Measurements from ENCODE around the gene PWWP2A. TPM values are rescaled to one million over a fixed set of nuclear protein-coding genes. Genes with fewer than 3 reads are reported as not detected.
"Not testable (repeated sequence)": the region's sequence is repeated elsewhere in the genome, so short reads cannot be mapped to it uniquely, and the experiment has no call there.

The PWWP2A gene
- 1 to 10 TPM; 4.8 to 5.4 TPM for polyA plus RNA-seq

- Histone ChIP-seq H3K9me3 (ENCODE audit: control insufficient read depth in 2 of 2, insufficient read depth in 1 of 2, low read depth in 1 of 2, low read length in 1 of 2) (no peaks in the 10 kb centered on the region), H3K4me1 (ENCODE audit: control insufficient read depth in 2 of 2, insufficient read depth in 2 of 2, low read length in 1 of 2) (peaks cover 2 to 3% of the 10 kb centered on the region in 2 donors), H3K27me3 (ENCODE audit: control insufficient read depth in 1 of 2, insufficient read depth in 2 of 2, low read length in 2 of 2) (no peaks in the 10 kb centered on the region), H3K36me3 (ENCODE audit: control insufficient read depth in 2 of 2, insufficient read depth in 2 of 2, low read length in 1 of 2) (peaks cover 0 to 3% of the 10 kb centered on the region in 2 donors), H3K27ac (ENCODE audit: low read depth in 2 of 2, low read length in 1 of 2) (peak within 1 kb of the TSS; percentile 86 to 93), H3K4me3 (ENCODE audit: low read depth in 1 of 2, low read length in 2 of 2) (peak within 1 kb of the TSS; percentile 86 to 98)
- WGBS, 2 donors = 1% methylated on average over 47 to 55 of the region's 55 CpGs
These were observed at the start of gene PWWP2A for GRCh38 chr5:160119142-160119904. TSS of gene PWWP2A (minus strand) at chr5:160119450. CDS start at chr5:160119388, 62 bp downstream.

GRCh38 chr5:160167624-160168165 is 48.4 kb upstream of the PWWP2A start:
- 61 to 71% methylated on average over 3 of the region's 3 CpGs for WGBS, 2 donors
- H3K9me3 ChIP-seq (ENCODE audit: control insufficient read depth in 2 of 2, insufficient read depth in 1 of 2, low read depth in 1 of 2, low read length in 1 of 2) = no peaks in the 10 kb centered on the region

GRCh38 chr5:160166973-160167623 is 47.8 kb upstream of the PWWP2A start:
- Histone ChIP-seq H3K27me3 (ENCODE audit: control insufficient read depth in 1 of 2, insufficient read depth in 2 of 2, low read length in 2 of 2) (no peaks in the 10 kb centered on the region), H3K27ac (ENCODE audit: low read depth in 2 of 2, low read length in 1 of 2) (no peak overlapping the region), H3K36me3 (ENCODE audit: control insufficient read depth in 2 of 2, insufficient read depth in 2 of 2, low read length in 1 of 2) (no peaks in the 10 kb centered on the region), H3K4me3 (ENCODE audit: low read depth in 1 of 2, low read length in 2 of 2) (no peak overlapping the region), H3K4me1 (ENCODE audit: control insufficient read depth in 2 of 2, insufficient read depth in 2 of 2, low read length in 1 of 2) (no peaks in the 10 kb centered on the region), H3K9me3 (ENCODE audit: control insufficient read depth in 2 of 2, insufficient read depth in 1 of 2, low read depth in 1 of 2, low read length in 1 of 2) (no peaks in the 10 kb centered on the region)
- WGBS, 2 donors = 65 to 73% methylated on average over 10 of the region's 10 CpGs

More at GRCh38 chr5:160167624-160168165, 48.4 kb upstream of the PWWP2A start:
- H3K4me1 ChIP-seq (ENCODE audit: control insufficient read depth in 2 of 2, insufficient read depth in 2 of 2, low read length in 1 of 2) = no peaks in the 10 kb centered on the region
- no peaks in the 10 kb centered on the region for H3K27me3 ChIP-seq (ENCODE audit: control insufficient read depth in 1 of 2, insufficient read depth in 2 of 2, low read length in 2 of 2)
- H3K36me3 ChIP-seq (ENCODE audit: control insufficient read depth in 2 of 2, insufficient read depth in 2 of 2, low read length in 1 of 2) = no peaks in the 10 kb centered on the region
- H3K27ac ChIP-seq (ENCODE audit: low read depth in 2 of 2, low read length in 1 of 2) = no peak overlapping the region
- H3K4me3 ChIP-seq (ENCODE audit: low read depth in 1 of 2, low read length in 2 of 2) = no peak overlapping the region

GRCh38 chr5:160166069-160166972 is 47.1 kb upstream of the PWWP2A start:
- no peak overlapping the region for H3K27ac ChIP-seq (ENCODE audit: low read depth in 2 of 2, low read length in 1 of 2)
- no peaks in the 10 kb centered on the region for H3K9me3 ChIP-seq (ENCODE audit: control insufficient read depth in 2 of 2, insufficient read depth in 1 of 2, low read depth in 1 of 2, low read length in 1 of 2)
- WGBS, 2 donors = 71 to 78% methylated on average over 5 of the region's 5 CpGs
- H3K36me3 ChIP-seq (ENCODE audit: control insufficient read depth in 2 of 2, insufficient read depth in 2 of 2, low read length in 1 of 2) = no peaks in the 10 kb centered on the region
- no peaks in the 10 kb centered on the region for H3K4me1 ChIP-seq (ENCODE audit: control insufficient read depth in 2 of 2, insufficient read depth in 2 of 2, low read length in 1 of 2)
- H3K4me3 ChIP-seq (ENCODE audit: low read depth in 1 of 2, low read length in 2 of 2) = no peak overlapping the region
- H3K27me3 ChIP-seq (ENCODE audit: control insufficient read depth in 1 of 2, insufficient read depth in 2 of 2, low read length in 2 of 2) = no peaks in the 10 kb centered on the region

- 45 to 54% methylated on average over 15 of the region's 15 CpGs for WGBS, 2 donors
- H3K36me3 ChIP-seq (ENCODE audit: control insufficient read depth in 2 of 2, insufficient read depth in 2 of 2, low read length in 1 of 2) = no peaks in the 10 kb centered on the region
- no peaks in the 10 kb centered on the region for H3K27me3 ChIP-seq (ENCODE audit: control insufficient read depth in 1 of 2, insufficient read depth in 2 of 2, low read length in 2 of 2)
- peak overlapping the region; percentile 58 to 61 for H3K27ac ChIP-seq (ENCODE audit: low read depth in 2 of 2, low read length in 1 of 2)
- H3K4me3 ChIP-seq (ENCODE audit: low read depth in 1 of 2, low read length in 2 of 2) = no peak overlapping the region
- H3K9me3 ChIP-seq (ENCODE audit: control insufficient read depth in 2 of 2, insufficient read depth in 1 of 2, low read depth in 1 of 2, low read length in 1 of 2) = no peaks in the 10 kb centered on the region
- H3K4me1 ChIP-seq (ENCODE audit: control insufficient read depth in 2 of 2, insufficient read depth in 2 of 2, low read length in 1 of 2) = no peaks in the 10 kb centered on the region
These were observed 46.2 kb upstream of the PWWP2A start for GRCh38 chr5:160165137-160166068.

- 95 to 97% methylated on average over 7 of the region's 7 CpGs for WGBS, 2 donors
- no peak overlapping the region for H3K4me3 ChIP-seq (ENCODE audit: low read depth in 1 of 2, low read length in 2 of 2)
These were observed 43.7 kb upstream of the PWWP2A start for GRCh38 chr5:160162910-160163309.

GRCh38 chr5:160161626-160162025 is 42.4 kb upstream of the PWWP2A start:
- no peaks in the 10 kb centered on the region for H3K9me3 ChIP-seq (ENCODE audit: control insufficient read depth in 2 of 2, insufficient read depth in 1 of 2, low read depth in 1 of 2, low read length in 1 of 2)
- H3K4me3 ChIP-seq (ENCODE audit: low read depth in 1 of 2, low read length in 2 of 2) = no peak overlapping the region
- H3K27ac ChIP-seq (ENCODE audit: low read depth in 2 of 2, low read length in 1 of 2) = no peak overlapping the region
- H3K4me1 ChIP-seq (ENCODE audit: control insufficient read depth in 2 of 2, insufficient read depth in 2 of 2, low read length in 1 of 2) = no peaks in the 10 kb centered on the region
- H3K36me3 ChIP-seq (ENCODE audit: control insufficient read depth in 2 of 2, insufficient read depth in 2 of 2, low read length in 1 of 2) = no peaks in the 10 kb centered on the region
- H3K27me3 ChIP-seq (ENCODE audit: control insufficient read depth in 1 of 2, insufficient read depth in 2 of 2, low read length in 2 of 2) = no peaks in the 10 kb centered on the region
- 76 to 86% methylated on average over 6 of the region's 6 CpGs for WGBS, 2 donors

More at GRCh38 chr5:160162910-160163309, 43.7 kb upstream of the PWWP2A start:
- Histone ChIP-seq H3K27me3 (ENCODE audit: control insufficient read depth in 1 of 2, insufficient read depth in 2 of 2, low read length in 2 of 2) (no peaks in the 10 kb centered on the region), H3K36me3 (ENCODE audit: control insufficient read depth in 2 of 2, insufficient read depth in 2 of 2, low read length in 1 of 2) (no peaks in the 10 kb centered on the region), H3K4me1 (ENCODE audit: control insufficient read depth in 2 of 2, insufficient read depth in 2 of 2, low read length in 1 of 2) (no peaks in the 10 kb centered on the region), H3K27ac (ENCODE audit: low read depth in 2 of 2, low read length in 1 of 2) (no peak overlapping the region), H3K9me3 (ENCODE audit: control insufficient read depth in 2 of 2, insufficient read depth in 1 of 2, low read depth in 1 of 2, low read length in 1 of 2) (no peaks in the 10 kb centered on the region)

- 82 to 83% methylated on average over 3 of the region's 3 CpGs for WGBS, 2 donors
- H3K36me3 ChIP-seq (ENCODE audit: control insufficient read depth in 2 of 2, insufficient read depth in 2 of 2, low read length in 1 of 2); H3K4me1 ChIP-seq (ENCODE audit: control insufficient read depth in 2 of 2, insufficient read depth in 2 of 2, low read length in 1 of 2); H3K9me3 ChIP-seq (ENCODE audit: control insufficient read depth in 2 of 2, insufficient read depth in 1 of 2, low read depth in 1 of 2, low read length in 1 of 2); H3K4me3 ChIP-seq (ENCODE audit: low read depth in 1 of 2, low read length in 2 of 2); H3K27me3 ChIP-seq (ENCODE audit: control insufficient read depth in 1 of 2, insufficient read depth in 2 of 2, low read length in 2 of 2); H3K27ac ChIP-seq (ENCODE audit: low read depth in 2 of 2, low read length in 1 of 2): not testable (repeated sequence)
These were observed 41.6 kb upstream of the PWWP2A start for GRCh38 chr5:160160875-160161274.
